SK-N-SH (cell line): ENCODE measurements around the gene SLC10A7.

Experiments used
- EZH2phosphoT487 ChIP-seq: fragments of 200-600 bp; sonication (generic); IDR thresholded peaks from 2 replicates; pipeline ENCODE4 v1.6.1; 2017; ENCODE audit warnings: low read depth, mixed run types, mild to moderate bottlenecking, antibody characterized with exemption, moderate library complexity, borderline replicate concordance
- NFIC ChIP-seq: IDR thresholded peaks from 2 replicates; pipeline ENCODE4 v1.4.0; 2012; ENCODE audit warnings: borderline replicate concordance
- NRF1 ChIP-seq: IDR thresholded peaks from 2 replicates; pipeline ENCODE4 v1.6.1; 2012; ENCODE audit warnings: low read depth, mild to moderate bottlenecking, low read length
- USF2 ChIP-seq: fragments of 150-350 bp; IDR thresholded peaks from 2 replicates; pipeline ENCODE4 v1.6.1; 2017; ENCODE audit warnings: antibody characterized with exemption, low read length, low read depth, borderline replicate concordance
- YY1 ChIP-seq: IDR thresholded peaks from 2 replicates; pipeline ENCODE4 v1.4.0; 2012; ENCODE audit warnings: low read depth, mild to moderate bottlenecking
- TF ChIP-seq, protein P1 (sequence below): IDR thresholded peaks from 2 replicates; pipeline ENCODE4 v1.6.1; 2012; ENCODE audit warnings: mild to moderate bottlenecking, low read depth, low read length, moderate library complexity
- TF ChIP-seq, protein P2 (sequence below): fragments of 200-600 bp; sonication (generic); IDR thresholded peaks from 2 replicates; pipeline ENCODE4 v1.6.1; 2017; ENCODE audit warnings: antibody characterized with exemption, mild to moderate bottlenecking, moderate library complexity

DNA sequence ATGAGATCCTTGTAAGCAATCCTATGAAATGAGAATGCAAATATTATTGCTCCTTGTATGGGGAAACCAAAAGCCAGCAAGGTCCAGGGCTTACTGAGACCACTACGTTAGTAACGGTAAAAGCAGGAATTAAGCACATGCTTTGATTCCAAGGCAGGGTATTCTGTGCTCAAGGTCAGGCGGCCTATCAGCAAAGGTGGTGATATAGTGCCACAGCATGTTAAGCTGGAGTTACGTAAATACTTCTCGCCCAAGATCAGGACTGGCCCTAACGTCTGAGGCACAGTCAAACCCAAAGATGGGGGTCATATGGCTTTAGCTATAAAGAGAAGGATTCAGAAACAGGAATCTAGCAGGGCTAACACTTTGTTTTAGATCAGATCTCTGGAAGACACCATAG, 27.6 kb downstream of the SLC10A7 start:
- TF ChIP-seq, protein P1, sequence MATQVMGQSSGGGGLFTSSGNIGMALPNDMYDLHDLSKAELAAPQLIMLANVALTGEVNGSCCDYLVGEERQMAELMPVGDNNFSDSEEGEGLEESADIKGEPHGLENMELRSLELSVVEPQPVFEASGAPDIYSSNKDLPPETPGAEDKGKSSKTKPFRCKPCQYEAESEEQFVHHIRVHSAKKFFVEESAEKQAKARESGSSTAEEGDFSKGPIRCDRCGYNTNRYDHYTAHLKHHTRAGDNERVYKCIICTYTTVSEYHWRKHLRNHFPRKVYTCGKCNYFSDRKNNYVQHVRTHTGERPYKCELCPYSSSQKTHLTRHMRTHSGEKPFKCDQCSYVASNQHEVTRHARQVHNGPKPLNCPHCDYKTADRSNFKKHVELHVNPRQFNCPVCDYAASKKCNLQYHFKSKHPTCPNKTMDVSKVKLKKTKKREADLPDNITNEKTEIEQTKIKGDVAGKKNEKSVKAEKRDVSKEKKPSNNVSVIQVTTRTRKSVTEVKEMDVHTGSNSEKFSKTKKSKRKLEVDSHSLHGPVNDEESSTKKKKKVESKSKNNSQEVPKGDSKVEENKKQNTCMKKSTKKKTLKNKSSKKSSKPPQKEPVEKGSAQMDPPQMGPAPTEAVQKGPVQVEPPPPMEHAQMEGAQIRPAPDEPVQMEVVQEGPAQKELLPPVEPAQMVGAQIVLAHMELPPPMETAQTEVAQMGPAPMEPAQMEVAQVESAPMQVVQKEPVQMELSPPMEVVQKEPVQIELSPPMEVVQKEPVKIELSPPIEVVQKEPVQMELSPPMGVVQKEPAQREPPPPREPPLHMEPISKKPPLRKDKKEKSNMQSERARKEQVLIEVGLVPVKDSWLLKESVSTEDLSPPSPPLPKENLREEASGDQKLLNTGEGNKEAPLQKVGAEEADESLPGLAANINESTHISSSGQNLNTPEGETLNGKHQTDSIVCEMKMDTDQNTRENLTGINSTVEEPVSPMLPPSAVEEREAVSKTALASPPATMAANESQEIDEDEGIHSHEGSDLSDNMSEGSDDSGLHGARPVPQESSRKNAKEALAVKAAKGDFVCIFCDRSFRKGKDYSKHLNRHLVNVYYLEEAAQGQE: no peak
- TF ChIP-seq YY1: no peak
- TF ChIP-seq, protein P2, sequence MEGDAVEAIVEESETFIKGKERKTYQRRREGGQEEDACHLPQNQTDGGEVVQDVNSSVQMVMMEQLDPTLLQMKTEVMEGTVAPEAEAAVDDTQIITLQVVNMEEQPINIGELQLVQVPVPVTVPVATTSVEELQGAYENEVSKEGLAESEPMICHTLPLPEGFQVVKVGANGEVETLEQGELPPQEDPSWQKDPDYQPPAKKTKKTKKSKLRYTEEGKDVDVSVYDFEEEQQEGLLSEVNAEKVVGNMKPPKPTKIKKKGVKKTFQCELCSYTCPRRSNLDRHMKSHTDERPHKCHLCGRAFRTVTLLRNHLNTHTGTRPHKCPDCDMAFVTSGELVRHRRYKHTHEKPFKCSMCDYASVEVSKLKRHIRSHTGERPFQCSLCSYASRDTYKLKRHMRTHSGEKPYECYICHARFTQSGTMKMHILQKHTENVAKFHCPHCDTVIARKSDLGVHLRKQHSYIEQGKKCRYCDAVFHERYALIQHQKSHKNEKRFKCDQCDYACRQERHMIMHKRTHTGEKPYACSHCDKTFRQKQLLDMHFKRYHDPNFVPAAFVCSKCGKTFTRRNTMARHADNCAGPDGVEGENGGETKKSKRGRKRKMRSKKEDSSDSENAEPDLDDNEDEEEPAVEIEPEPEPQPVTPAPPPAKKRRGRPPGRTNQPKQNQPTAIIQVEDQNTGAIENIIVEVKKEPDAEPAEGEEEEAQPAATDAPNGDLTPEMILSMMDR: no peak
- TF ChIP-seq NFIC: no peak
- TF ChIP-seq USF2: no peak
- TF ChIP-seq EZH2phosphoT487: no peak
- no peak for TF ChIP-seq NRF1
